K562 (cell line): ENCODE results near the gene BRME1. TPM values are rescaled to one million over a fixed set of nuclear protein-coding genes. Genes with fewer than 3 reads are reported as not detected.
A peak's percentile ranks its signal among the peaks of the same experiment; 100 is the strongest.

ENCODE experiments used
- ATF1 ChIP-seq, 2 experiments: fragments of 450-650 bp in 1 of 2; IDR thresholded peaks; 2 replicates each; pipeline ENCODE4 v1.6.1; 2016; ENCODE audit warnings: missing compliant biosample characterization in 1 of 2, missing genetic modification characterization in 1 of 2
- BRCA1 ChIP-seq, 2 experiments: fragments of 450-650 bp in 1 of 2; sonication (generic) in 1 of 2; formaldehyde crosslinking in 1 of 2; IDR thresholded peaks; 2 replicates each; pipeline versions ENCODE4 v1.5.0 to v1.6.1; 2017 to 2020; ENCODE audit warnings: mild to moderate bottlenecking in 1 of 2, missing genetic modification reagents in 1 of 2
- ETS2 ChIP-seq: IDR thresholded peaks from 2 replicates; pipeline ENCODE4 v1.6.1; 2016; ENCODE audit warnings: borderline replicate concordance, missing genetic modification characterization, mild to moderate bottlenecking, moderate library complexity, missing compliant biosample characterization; ENCODE audit not compliant: poor library complexity, severe bottlenecking
- GTF2E2 ChIP-seq: fragments of 200-800 bp; sonication (Bioruptor generic); IDR thresholded peaks from 2 replicates; pipeline ENCODE4 v1.6.1; 2016; ENCODE audit warnings: missing genetic modification characterization, missing compliant biosample characterization
- IRF1 ChIP-seq: sonication (generic); formaldehyde crosslinking; IDR thresholded peaks from 2 replicates; pipeline ENCODE4 v1.8.0; 2022; ENCODE audit warnings: missing genetic modification reagents, mild to moderate bottlenecking, borderline replicate concordance
- KDM1A ChIP-seq, 2 experiments: fragments of 450-650 bp; IDR thresholded peaks; 2 replicates each; pipeline ENCODE4 v1.6.1; 2016; ENCODE audit warnings: mild to moderate bottlenecking in 2 of 2
- L3MBTL2 ChIP-seq: fragments of 450-650 bp; IDR thresholded peaks from 2 replicates; pipeline ENCODE4 v1.6.1; 2016; ENCODE audit warnings: mild to moderate bottlenecking, moderate library complexity
- MAFK ChIP-seq: IDR thresholded peaks from 2 replicates; pipeline ENCODE4 v1.6.1; 2011; ENCODE audit warnings: low read length, improper control_type of control experiment
- MTA2 ChIP-seq: fragments of 450-650 bp; IDR thresholded peaks from 2 replicates; pipeline ENCODE4 v1.6.1; 2016; ENCODE audit warnings: low read depth
- NR2C1 ChIP-seq, 2 experiments: fragments of 450-650 bp; IDR thresholded peaks; 2 replicates each; pipeline ENCODE4 v1.6.1; 2017; ENCODE audit warnings: mild to moderate bottlenecking in 2 of 2, antibody characterized with exemption in 1 of 2, inconsistent platforms in 1 of 2, missing compliant biosample characterization in 1 of 2, missing genetic modification characterization in 1 of 2
- SREBF1 ChIP-seq: fragments of 150-350 bp; IDR thresholded peaks from 2 replicates; pipeline ENCODE4 v1.6.1; 2014; ENCODE audit warnings: antibody characterized with exemption, low read depth, low read length, borderline replicate concordance
- ZNF583 ChIP-seq: fragments of 250-450 bp; sonication (Bioruptor Pico); IDR thresholded peaks from 2 replicates; pipeline ENCODE4 v1.4.0; 2020
- ZNF668 ChIP-seq: fragments of 250-450 bp; sonication (Bioruptor Pico); IDR thresholded peaks from 2 replicates; pipeline ENCODE4 v1.8.0; 2022; ENCODE audit warnings: mild to moderate bottlenecking, inconsistent platforms
- polyA plus RNA-seq, 8 experiments: library from polyadenylated mRNA; depleted of rRNA in 4 of 8; stranded (reverse) in 5 of 8; unstranded in 3 of 8; fragments of >200 nt; fragmentation: Nextera tagmentation in 2 of 8; fragmentation: Illumina TruSeq in 1 of 8; extraction: Ambion mirVana in 2 of 8; extraction: Trizol in 1 of 8; gene quantifications; 2 replicates each; pipeline versions ENCODE4 v1.2.1 to v1.2.3, GENCODE V29; 2011 to 2014; ENCODE audit warnings: inconsistent platforms in 1 of 8, missing spikeins in 1 of 8
- total RNA-seq, 7 experiments: library from RNA; depleted of rRNA in 6 of 7; stranded (reverse); fragments of >200 nt in 6 of 7; fragmentation: Illumina TruSeq in 2 of 7; extraction: Trizol in 2 of 7; gene quantifications; 2 replicates each; pipeline versions ENCODE4 v1.2.1 to v1.2.3, GENCODE V29; 2011 to 2021; ENCODE audit warnings: low replicate concordance in 1 of 7
- TF ChIP-seq, protein P1 (sequence below): fragments of 150-350 bp; conservative IDR thresholded peaks from 2 replicates; pipeline ENCODE4 v1.6.1; 2014; ENCODE audit warnings: low read length
- TF ChIP-seq, protein P2 (sequence below): fragments of 250-450 bp; sonication (Bioruptor Pico); IDR thresholded peaks from 2 replicates; pipeline ENCODE4 v1.5.0; 2021; ENCODE audit warnings: mild to moderate bottlenecking, moderate library complexity

The BRME1 gene
- total and polyA plus RNA-seq, 9 of the 15 experiments (the other 6 are each of a cell fraction or from before 2014, with no cell fraction given) = 0.75 to 6.1 (median 3.6) TPM

- TF ChIP-seq L3MBTL2 (no peak), NR2C1 (IDR thresholded peaks at IDR 0.05) (no peak), NR2C1 (tag; IDR thresholded peaks at IDR 0.05) (no peak), ATF1 (CRISPR knock-in tag; IDR thresholded peaks at IDR 0.05) (no peak), ATF1 (tag; IDR thresholded peaks at IDR 0.05) (no peak; the same call in 1 of the 2 replicates), MAFK (no peak), ZNF583 (0 out of 2 replicates have a peak, but pooled peaks have one; percentile 9), KDM1A (IDR thresholded peaks at IDR 0.05) (no peak), ZNF668 (CRISPR knock-in tag) (no peak), ETS2 (no peak), MTA2 (no peak), SREBF1 (no peak), GTF2E2 (tag) (no peak), BRCA1 (IDR thresholded peaks at IDR 0.05) (no peak), BRCA1 (CRISPR knock-in tag; IDR thresholded peaks at IDR 0.05) (no peak), IRF1 (CRISPR knock-in tag) (no peak)
- TF ChIP-seq, protein P1, sequence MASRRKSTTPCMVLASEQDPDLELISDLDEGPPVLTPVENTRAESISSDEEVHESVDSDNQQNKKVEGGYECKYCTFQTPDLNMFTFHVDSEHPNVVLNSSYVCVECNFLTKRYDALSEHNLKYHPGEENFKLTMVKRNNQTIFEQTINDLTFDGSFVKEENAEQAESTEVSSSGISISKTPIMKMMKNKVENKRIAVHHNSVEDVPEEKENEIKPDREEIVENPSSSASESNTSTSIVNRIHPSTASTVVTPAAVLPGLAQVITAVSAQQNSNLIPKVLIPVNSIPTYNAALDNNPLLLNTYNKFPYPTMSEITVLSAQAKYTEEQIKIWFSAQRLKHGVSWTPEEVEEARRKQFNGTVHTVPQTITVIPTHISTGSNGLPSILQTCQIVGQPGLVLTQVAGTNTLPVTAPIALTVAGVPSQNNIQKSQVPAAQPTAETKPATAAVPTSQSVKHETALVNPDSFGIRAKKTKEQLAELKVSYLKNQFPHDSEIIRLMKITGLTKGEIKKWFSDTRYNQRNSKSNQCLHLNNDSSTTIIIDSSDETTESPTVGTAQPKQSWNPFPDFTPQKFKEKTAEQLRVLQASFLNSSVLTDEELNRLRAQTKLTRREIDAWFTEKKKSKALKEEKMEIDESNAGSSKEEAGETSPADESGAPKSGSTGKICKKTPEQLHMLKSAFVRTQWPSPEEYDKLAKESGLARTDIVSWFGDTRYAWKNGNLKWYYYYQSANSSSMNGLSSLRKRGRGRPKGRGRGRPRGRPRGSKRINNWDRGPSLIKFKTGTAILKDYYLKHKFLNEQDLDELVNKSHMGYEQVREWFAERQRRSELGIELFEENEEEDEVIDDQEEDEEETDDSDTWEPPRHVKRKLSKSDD = no peak
- TF ChIP-seq, protein P2, sequence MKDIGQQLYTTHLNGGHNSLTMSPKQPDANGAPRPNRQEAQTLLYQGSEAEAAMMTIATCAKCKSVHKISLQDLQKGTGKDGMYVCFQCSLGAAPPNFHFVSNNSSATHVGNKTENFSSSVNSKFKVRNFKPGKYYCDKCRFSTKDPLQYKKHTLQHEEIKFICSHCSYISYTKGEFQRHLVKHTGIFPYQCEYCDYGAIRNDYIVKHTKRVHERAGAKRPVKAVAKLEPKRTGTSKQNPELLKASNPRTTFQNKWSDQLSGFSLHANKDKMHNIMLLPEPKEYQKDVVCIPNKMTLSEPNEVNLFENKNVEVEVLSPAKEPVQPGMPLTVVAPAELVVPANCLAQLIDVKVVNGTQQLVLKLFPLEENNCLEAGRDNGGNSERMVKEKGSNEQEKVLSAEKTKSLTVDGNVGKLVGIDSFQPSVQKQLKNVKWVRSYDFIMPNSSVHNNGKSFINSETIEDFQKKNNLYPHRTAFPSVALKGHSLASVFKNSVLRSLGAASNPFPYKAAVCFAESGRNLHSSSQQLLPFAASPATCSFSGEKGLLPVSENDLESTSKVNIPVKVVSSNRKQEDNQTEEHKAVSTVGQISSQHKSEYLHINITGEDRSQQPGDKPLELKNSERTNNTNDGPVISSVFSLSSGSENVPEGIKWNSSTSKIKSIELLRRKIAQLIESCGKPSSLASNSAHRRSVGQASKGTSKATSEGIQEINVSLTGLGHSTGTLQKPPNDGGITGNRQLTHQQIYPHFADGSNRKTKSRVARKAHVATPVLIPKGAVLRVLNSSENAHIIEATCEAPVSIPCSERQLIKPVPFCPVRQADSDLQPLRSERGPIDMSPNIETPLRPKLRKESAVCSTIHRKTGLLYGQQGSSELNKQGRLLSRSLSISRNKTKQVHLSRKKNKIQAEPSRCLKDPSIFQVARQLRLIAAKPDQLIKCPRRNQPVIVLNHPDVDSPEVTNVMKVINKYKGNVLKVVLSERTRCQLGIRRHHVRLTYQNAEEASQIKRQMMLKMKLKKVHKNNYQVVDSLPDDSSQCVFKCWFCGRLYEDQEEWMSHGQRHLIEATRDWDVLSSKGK (CRISPR knock-in tag) = no peak
Measured at GRCh38 chr19:13850910-13851733, 54.8 kb downstream of the BRME1 start (continued).
